Measurements from ENCODE around the gene LDLRAD4. TPM values are rescaled to one million over a fixed set of nuclear protein-coding genes. Genes with fewer than 3 reads are reported as not detected.

LDLRAD4 gene
- polyA plus RNA-seq, 3 donors from 2014 or later: 4.8 to 11.3 (median 9.6) TPM

- Mint-ChIP-seq H3K27me3 (ENCODE audit: low read depth in 3 of 3) (peaks cover 1 to 8% (median 3%) of the 10 kb centered on the region in 3 donors), H3K4me3 (no peak overlapping the region), H3K27ac (no peak overlapping the region), H3K9me3 (no peaks in the 10 kb centered on the region), H3K4me1 (peaks cover 0 to 2% of the 10 kb centered on the region in 2 donors), H3K36me3 (no peaks in the 10 kb centered on the region)
- no peak for DNase-seq
These were observed 44.5 kb downstream of the LDLRAD4 start for GRCh38 chr18:13262839-13263691.

- no peak overlapping the region for H3K27ac Mint-ChIP-seq
- no peaks in the 10 kb centered on the region for H3K36me3 Mint-ChIP-seq
- peaks cover 0 to 2% of the 10 kb centered on the region in 2 donors for H3K4me1 Mint-ChIP-seq
- DNase-seq: no peak
- H3K27me3 Mint-ChIP-seq (ENCODE audit: low read depth in 3 of 3): peaks cover 0 to 8% (median 3%) of the 10 kb centered on the region in 3 donors
- no peak overlapping the region for H3K4me3 Mint-ChIP-seq
- no peaks in the 10 kb centered on the region for H3K9me3 Mint-ChIP-seq
These were observed 45.8 kb downstream of the LDLRAD4 start for GRCh38 chr18:13264091-13265007.

GRCh38 chr18:13265008-13265910, 46.7 kb downstream of the LDLRAD4 start:
- Mint-ChIP-seq H3K36me3 (no peaks in the 10 kb centered on the region), H3K27ac (no peak overlapping the region), H3K27me3 (ENCODE audit: low read depth in 3 of 3) (peaks cover 0 to 8% (median 5%) of the 10 kb centered on the region in 3 donors), H3K4me1 (peaks cover 0 to 2% of the 10 kb centered on the region in 2 donors), H3K4me3 (no peak overlapping the region), H3K9me3 (no peaks in the 10 kb centered on the region)
- no peak for DNase-seq

GRCh38 chr18:13265911-13266217, 47.3 kb downstream of the LDLRAD4 start:
- peaks cover 0 to 8% (median 1%) of the 10 kb centered on the region in 3 donors for H3K27me3 Mint-ChIP-seq (ENCODE audit: low read depth in 3 of 3)
- H3K4me3 Mint-ChIP-seq: no peak overlapping the region
- no peak overlapping the region for H3K27ac Mint-ChIP-seq
- H3K9me3 Mint-ChIP-seq: no peaks in the 10 kb centered on the region
- no peak for DNase-seq
- no peaks in the 10 kb centered on the region for H3K36me3 Mint-ChIP-seq
- no peaks in the 10 kb centered on the region for H3K4me1 Mint-ChIP-seq

GRCh38 chr18:13266218-13267100, 47.9 kb downstream of the LDLRAD4 start:
- no peak overlapping the region for H3K4me3 Mint-ChIP-seq
- H3K9me3 Mint-ChIP-seq: no peaks in the 10 kb centered on the region
- no peak overlapping the region for H3K27ac Mint-ChIP-seq
- no peak for DNase-seq
- H3K27me3 Mint-ChIP-seq (ENCODE audit: low read depth in 3 of 3): peaks cover 0 to 6% (median 1%) of the 10 kb centered on the region in 3 donors
- H3K36me3 Mint-ChIP-seq: no peaks in the 10 kb centered on the region
- no peaks in the 10 kb centered on the region for H3K4me1 Mint-ChIP-seq

- no peak overlapping the region for H3K27ac Mint-ChIP-seq
- peaks cover 0 to 3% (median 1%) of the 10 kb centered on the region in 3 donors for H3K27me3 Mint-ChIP-seq (ENCODE audit: low read depth in 3 of 3)
- no peaks in the 10 kb centered on the region for H3K36me3 Mint-ChIP-seq
- H3K4me3 Mint-ChIP-seq: no peak overlapping the region
- DNase-seq: no peak
- no peaks in the 10 kb centered on the region for H3K4me1 Mint-ChIP-seq
- H3K9me3 Mint-ChIP-seq: no peaks in the 10 kb centered on the region
These were observed 48.9 kb downstream of the LDLRAD4 start for GRCh38 chr18:13267431-13267873.

GRCh38 chr18:13268158-13269012, 49.8 kb downstream of the LDLRAD4 start:
- Mint-ChIP-seq H3K27me3 (ENCODE audit: low read depth in 3 of 3) (peaks cover 0 to 5% (median 3%) of the 10 kb centered on the region in 3 donors), H3K27ac (peak overlapping the region in 1 of 6 donors; percentile 14), H3K4me3 (no peak overlapping the region), H3K9me3 (no peaks in the 10 kb centered on the region), H3K36me3 (no peaks in the 10 kb centered on the region), H3K4me1 (no peaks in the 10 kb centered on the region)
- no peak for DNase-seq

GRCh38 chr18:13269013-13269280, 50.4 kb downstream of the LDLRAD4 start:
- H3K27me3 Mint-ChIP-seq (ENCODE audit: low read depth in 3 of 3): peaks cover 0 to 5% (median 3%) of the 10 kb centered on the region in 3 donors
- H3K4me3 Mint-ChIP-seq: no peak overlapping the region
- no peaks in the 10 kb centered on the region for H3K36me3 Mint-ChIP-seq
- H3K4me1 Mint-ChIP-seq: no peaks in the 10 kb centered on the region
- H3K27ac Mint-ChIP-seq: peak overlapping the region in 1 of 6 donors; percentile 14
- H3K9me3 Mint-ChIP-seq: no peaks in the 10 kb centered on the region
- no peak for DNase-seq

- H3K4me3 Mint-ChIP-seq: no peak overlapping the region
- no peaks in the 10 kb centered on the region for H3K9me3 Mint-ChIP-seq
- no peaks in the 10 kb centered on the region for H3K4me1 Mint-ChIP-seq
- H3K27me3 Mint-ChIP-seq (ENCODE audit: low read depth in 3 of 3): peaks cover 0 to 5% (median 3%) of the 10 kb centered on the region in 3 donors
- DNase-seq: no peak
- no peaks in the 10 kb centered on the region for H3K36me3 Mint-ChIP-seq
- H3K27ac Mint-ChIP-seq: no peak overlapping the region
These were observed 51.0 kb downstream of the LDLRAD4 start for GRCh38 chr18:13269521-13270011.

- Mint-ChIP-seq H3K36me3 (no peaks in the 10 kb centered on the region), H3K4me3 (no peak overlapping the region), H3K27me3 (ENCODE audit: low read depth in 3 of 3) (peaks cover 0 to 3% (median 3%) of the 10 kb centered on the region in 3 donors), H3K27ac (no peak overlapping the region), H3K9me3 (no peaks in the 10 kb centered on the region), H3K4me1 (no peaks in the 10 kb centered on the region)
- DNase-seq: no peak
These were observed 51.8 kb downstream of the LDLRAD4 start for GRCh38 chr18:13270279-13270855.

GRCh38 chr18:13271302-13271911, 52.8 kb downstream of the LDLRAD4 start:
- Mint-ChIP-seq H3K4me3 (no peak overlapping the region), H3K4me1 (no peaks in the 10 kb centered on the region), H3K36me3 (no peaks in the 10 kb centered on the region), H3K27ac (no peak overlapping the region), H3K27me3 (ENCODE audit: low read depth in 3 of 3) (peaks cover 0 to 3% (median 3%) of the 10 kb centered on the region in 3 donors), H3K9me3 (no peaks in the 10 kb centered on the region)
- DNase-seq: no peak

Measured in immature natural killer cell (primary cell).